GM19240 (cell line): Measurements from ENCODE around the gene RASGRF1.
"Not testable (repeated sequence)": the region's sequence is repeated elsewhere in the genome, so short reads cannot be mapped to it uniquely, and the experiment has no call there.

Experiments used
- DNase-seq: peaks from one replicate; pipeline ENCODE4 v3.0.0; 2011; ENCODE audit warnings: low spot score; ENCODE audit not compliant: insufficient read length

The RASGRF1 gene, protein sequence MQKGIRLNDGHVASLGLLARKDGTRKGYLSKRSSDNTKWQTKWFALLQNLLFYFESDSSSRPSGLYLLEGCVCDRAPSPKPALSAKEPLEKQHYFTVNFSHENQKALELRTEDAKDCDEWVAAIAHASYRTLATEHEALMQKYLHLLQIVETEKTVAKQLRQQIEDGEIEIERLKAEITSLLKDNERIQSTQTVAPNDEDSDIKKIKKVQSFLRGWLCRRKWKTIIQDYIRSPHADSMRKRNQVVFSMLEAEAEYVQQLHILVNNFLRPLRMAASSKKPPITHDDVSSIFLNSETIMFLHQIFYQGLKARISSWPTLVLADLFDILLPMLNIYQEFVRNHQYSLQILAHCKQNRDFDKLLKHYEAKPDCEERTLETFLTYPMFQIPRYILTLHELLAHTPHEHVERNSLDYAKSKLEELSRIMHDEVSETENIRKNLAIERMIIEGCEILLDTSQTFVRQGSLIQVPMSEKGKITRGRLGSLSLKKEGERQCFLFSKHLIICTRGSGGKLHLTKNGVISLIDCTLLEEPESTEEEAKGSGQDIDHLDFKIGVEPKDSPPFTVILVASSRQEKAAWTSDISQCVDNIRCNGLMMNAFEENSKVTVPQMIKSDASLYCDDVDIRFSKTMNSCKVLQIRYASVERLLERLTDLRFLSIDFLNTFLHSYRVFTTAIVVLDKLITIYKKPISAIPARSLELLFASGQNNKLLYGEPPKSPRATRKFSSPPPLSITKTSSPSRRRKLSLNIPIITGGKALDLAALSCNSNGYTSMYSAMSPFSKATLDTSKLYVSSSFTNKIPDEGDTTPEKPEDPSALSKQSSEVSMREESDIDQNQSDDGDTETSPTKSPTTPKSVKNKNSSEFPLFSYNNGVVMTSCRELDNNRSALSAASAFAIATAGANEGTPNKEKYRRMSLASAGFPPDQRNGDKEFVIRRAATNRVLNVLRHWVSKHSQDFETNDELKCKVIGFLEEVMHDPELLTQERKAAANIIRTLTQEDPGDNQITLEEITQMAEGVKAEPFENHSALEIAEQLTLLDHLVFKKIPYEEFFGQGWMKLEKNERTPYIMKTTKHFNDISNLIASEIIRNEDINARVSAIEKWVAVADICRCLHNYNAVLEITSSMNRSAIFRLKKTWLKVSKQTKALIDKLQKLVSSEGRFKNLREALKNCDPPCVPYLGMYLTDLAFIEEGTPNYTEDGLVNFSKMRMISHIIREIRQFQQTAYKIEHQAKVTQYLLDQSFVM (N-terminal part only)

DNA sequence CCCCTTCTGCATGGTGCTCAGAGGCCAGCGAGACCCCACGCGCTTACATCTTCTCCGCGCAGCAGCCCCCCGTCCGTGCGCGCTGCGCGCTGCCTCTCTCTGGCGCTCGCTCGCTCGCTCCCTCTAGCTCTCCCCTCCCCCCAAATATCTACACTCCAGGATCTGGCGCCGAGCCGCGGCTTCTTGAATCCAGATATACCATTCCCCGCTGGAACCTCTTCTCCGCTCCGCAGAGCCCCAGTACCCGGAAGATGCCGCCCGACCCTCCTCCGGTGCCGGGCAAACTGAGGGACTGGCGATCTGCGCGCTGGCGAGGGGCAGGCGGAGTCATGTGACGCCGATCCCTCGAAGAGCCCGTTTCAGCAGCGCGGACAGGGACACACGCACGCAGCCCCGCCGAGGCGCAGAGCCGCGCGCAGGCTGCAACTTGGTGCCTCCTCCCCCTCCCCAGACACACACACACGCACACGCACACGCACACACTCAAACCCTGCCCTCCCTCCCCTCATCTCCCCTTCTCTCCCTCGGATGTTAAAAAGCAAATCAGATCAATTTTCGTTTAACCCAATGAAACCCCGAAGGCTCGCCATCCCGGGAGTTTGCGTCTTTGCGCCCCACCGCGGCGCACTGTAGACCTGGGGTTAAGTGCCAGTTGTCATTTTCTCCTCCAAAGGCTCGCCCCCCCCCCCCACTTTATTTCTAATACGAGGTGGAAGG lies at the start of gene RASGRF1:
TSS of gene RASGRF1 (minus strand) at position 294 of the 717 bp plus-strand sequence. CDS start at position 12, 282 bp downstream.
- no peak for DNase-seq

DNA sequence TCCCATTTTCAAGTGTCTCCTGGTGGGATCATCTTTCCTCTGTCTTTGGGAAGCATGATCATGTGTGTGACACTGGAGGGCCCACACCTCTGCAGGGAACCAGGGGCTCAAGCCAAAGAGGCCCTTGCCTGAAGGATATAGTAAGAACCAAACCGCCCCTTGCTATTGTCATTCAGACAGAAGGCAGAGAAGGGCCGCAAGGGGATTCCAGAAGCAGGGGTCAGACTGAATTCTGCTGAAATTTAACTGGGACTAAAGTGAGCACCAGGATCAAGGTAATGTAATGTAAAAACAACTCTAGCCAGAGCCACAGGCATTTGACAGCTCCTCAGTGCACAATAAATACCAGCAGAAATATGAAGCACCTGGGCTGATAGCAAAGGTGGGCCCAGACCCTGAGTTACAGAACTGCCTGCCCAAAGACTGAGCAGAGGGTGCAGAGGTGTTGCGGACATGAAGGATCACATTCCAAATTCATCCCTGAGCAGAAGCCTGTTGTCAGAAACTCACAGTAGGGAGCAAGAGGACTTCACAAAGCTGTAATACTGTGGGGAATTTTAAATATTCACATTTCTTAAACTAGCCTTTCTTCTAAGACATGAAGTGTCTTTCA lies 46.0 kb upstream of the RASGRF1 start:
- no peak for DNase-seq

DNA sequence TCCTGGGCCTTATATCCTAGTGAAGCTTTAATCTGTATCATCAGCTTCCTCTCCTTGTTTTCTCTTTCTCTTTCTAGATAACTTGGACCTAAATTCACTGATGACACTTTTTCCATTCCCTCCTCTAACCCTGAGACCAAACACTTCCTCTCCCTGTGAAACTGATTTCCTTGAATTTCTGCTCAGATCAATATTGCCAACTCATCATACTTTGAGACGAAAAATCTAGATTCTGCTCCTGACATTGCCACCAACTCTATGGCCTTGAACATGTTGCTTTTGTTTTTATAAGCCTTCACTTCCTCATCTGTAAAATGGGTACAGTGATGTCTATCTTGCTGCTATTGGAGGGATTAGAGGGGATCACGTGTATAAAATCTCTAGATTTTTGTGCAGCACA lies 42.7 kb upstream of the RASGRF1 start:
- no peak for DNase-seq

DNA sequence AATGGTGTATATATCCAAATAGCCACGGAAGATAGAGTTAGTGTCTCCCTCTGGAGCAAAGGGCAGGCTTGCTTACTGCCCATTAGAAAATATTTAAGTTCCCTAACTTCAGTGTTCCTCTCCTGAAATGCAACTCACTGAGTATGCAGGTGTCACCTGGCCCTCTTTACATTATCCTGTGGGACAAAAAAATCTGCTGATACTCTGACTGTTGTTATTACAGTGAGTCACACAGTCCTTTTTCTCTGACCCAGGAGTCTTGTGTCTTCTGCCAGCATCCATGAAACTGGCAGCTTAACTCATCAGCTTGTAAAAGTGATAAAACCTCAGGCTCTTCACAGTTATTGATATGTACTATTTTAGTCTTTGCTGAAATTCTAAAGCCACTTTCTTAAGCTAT lies 42.2 kb upstream of the RASGRF1 start:
- DNase-seq: no peak

DNA sequence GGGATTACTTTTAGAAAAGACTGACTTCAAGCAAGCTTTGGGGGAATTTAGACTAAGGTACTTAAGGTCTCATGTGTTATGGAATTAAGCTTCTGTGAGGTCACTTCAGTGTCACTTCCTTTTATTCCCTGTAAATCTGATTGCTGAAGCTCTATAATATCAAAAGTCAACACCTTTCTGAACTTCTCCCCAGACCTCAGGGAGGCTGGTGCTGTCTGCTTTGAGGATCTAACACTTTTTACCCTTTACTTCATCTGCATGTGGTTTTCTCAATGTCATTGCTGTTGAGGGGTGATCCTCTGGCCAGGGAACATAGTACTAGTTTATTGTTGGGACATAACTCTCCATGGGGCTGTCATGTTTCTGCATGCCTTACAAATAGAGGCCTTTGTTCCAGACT lies 41.8 kb upstream of the RASGRF1 start:
- DNase-seq: no peak

DNA sequence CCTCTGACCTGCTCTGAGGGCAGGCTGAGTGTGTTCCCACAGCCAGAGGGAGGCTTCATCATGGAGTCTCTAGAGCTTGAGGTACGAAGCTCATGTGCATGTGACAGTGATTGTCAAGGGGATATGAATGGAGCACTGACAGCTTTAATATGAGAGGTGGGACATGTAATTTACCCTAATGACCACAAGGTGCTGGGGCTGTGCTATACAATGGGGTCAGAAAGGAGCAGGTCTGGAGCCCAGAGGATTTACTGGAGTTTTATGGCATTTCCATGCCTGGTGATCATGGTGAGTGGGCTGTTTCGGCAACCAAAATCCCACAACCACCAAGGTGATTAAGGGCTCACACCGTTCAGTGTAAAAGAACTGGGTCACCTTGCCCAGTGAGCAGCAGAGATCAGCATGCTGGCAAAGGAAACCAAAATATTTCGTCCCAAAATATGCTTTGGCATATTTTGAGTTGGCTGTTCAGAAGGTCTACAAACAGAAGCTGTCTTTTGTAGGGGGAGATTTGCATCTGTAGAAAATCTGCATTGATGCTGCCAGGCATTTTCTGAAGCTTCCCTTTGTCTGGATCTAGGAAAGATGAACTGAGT lies 40.1 kb upstream of the RASGRF1 start:
- no peak for DNase-seq

DNA sequence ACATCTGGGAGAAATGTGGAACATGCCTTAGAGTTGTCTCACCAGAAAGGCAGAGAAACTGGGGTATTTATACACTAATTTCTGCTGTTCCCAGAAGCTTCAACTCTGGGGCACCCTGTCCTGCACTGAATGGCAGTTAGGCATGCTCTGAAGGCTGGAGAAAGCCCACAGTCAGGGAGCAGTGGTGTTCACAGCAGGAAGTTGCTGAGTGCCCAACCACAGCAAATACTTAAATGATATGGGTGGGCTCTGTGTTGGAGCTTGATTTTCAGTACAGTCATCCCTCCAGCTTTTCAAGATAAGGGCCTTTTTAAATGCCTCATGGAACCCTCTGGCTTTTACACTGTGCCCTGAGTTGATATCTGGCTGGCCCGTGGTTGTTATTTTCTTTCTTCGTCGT lies 38.7 kb upstream of the RASGRF1 start:
- DNase-seq: no peak

DNA sequence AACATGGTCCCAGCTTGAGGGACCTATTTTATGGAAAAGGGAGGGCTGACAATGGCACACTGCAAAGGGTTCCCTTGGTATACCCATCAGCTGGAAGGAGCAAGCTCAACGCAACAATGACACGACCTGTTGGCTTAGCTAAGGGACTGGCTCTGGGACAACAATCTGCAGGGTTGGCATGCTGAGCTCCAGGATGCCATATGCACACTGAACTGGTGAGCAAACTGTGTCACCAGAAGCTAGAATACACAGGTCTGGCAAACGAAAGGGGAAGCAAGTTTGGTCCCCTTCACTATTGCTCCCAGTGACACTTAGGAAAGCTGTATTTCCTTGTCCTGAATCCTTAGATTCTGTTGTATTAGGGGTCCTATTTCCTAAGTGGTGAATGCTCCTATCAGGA lies 38.0 kb upstream of the RASGRF1 start:
- DNase-seq: no peak

DNA sequence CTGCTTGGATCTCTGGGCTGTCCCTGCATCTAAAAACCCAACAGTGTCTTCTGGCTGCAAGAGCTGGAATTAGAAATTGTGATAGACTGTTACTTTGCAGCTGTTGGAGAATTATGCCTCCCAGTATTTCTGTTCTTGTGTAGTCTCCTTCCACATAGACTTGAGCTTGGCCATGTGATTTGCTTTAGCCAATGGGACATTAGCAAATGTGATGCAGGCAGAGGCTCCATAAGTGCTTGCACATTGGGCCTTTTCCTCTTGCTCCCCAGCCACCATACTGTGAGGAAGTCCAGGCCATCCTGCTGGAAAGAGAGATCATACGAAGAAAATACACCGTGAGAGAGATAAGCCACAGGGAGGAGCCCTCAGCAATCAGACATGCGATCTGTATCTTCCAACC lies 33.8 kb upstream of the RASGRF1 start:
- DNase-seq: no peak

DNA sequence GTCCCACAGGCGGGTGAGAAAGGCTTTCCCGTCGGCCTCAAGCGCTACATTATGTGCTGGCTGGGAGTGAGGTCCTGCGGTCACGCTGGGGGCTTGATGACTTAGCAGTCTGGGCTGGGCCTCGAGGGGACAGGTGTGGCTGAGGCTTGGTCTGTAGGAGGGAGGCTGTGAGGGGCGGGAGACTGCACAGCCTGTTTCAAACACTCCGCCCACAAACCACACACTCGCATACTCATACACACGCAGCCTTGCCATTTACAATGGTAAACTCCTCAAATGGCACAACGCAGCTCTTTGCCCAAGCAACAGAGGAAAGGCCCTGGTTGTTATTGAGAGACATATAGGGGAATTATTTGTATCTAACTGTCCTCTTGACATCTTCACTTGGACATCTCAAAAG lies 32.4 kb upstream of the RASGRF1 start:
- no peak for DNase-seq

DNA sequence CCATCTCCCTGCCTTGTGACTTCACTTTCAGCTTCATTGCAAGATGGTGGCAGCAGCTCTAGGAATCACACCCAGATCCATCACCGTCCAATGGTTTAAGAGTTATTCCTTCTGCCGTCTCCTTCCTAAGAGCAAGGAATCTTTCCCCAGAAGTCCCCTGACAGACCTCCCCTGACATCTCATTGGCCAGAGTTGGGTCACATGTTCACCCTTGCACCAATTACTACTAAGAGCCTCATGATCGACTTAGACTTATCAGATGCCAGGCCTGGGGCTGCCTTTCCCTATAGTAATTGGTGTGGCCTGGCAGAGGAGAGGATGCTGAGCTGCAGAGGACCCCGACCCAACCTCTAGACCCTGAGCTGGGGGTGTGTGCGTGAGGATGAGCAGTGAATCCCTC lies 31.8 kb upstream of the RASGRF1 start:
- DNase-seq: no peak

DNA sequence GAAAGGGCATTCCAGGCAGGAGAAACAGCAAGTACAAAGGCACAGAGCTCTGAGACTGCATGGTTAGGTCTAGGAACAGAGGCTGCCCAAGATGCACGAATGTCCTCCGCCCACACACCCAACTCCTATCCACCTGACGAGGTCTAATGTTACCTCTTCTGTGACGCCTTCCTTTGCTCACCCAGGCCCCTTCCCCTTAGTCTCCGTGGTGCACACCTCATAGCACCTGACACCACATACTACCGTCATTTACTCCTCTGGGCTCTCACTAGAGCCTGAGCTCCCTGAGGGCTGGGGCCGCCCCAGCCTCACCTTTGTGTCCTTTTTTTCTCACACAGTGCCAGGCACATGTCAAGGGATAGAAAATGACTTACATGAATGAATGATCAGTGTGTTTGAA lies 31.0 kb upstream of the RASGRF1 start:
- no peak for DNase-seq

DNA sequence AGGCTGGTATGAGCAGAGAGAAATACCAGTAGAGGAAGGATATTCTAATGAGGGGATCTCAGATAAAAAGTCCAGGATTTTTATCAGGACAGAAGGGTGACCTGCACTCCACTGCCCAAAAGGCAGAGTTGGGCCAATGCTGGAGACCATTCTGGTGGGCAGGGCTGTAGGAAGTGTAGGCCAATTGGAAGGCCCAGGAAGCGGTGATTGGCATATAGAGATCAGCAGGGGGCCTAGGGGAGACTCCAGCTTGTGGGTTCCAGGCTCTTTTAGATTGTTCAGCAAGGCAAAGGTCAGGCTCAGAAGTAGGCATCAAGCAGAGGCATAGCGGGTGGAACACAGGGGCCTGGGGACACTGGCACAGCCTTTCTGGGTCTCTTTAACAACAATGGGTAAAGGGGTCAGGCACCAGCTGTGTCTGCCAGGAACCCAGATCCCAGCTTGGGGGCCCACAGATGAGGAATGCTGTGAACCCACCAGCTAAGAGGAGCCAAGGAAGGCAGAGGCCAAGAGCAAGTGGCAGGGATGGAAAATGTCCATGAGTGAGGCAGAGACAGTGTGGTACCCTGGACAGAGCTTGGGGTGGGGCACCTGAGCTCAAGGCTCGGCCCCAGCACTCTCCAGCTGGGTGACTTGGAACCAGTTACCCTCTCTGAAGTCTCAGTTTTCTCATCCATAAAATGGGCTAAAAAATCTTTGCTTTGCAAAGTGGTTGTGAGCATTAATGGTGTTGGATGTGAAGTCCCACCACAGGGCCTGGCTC lies 27.0 kb upstream of the RASGRF1 start:
- DNase-seq: no peak

DNA sequence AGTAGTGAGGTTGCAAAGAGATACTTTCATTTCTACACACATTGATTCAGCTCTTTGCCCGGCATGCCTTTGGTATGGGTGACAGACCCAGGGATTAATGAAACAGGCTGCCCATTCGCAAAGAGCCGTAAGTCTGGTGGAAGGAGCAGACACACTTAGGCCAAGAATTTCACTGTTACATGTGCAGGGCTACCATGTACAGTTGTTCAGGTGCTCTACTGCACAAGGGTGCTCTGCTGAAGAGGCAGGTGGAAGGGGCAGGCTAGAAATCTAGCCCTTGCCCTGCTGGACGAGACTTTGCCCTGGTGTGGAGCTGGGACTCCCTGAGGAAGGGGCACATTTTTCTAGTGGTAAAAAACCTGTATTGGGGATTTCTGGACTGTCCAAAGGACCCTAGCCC lies 26.2 kb upstream of the RASGRF1 start:
- no peak for DNase-seq

DNA sequence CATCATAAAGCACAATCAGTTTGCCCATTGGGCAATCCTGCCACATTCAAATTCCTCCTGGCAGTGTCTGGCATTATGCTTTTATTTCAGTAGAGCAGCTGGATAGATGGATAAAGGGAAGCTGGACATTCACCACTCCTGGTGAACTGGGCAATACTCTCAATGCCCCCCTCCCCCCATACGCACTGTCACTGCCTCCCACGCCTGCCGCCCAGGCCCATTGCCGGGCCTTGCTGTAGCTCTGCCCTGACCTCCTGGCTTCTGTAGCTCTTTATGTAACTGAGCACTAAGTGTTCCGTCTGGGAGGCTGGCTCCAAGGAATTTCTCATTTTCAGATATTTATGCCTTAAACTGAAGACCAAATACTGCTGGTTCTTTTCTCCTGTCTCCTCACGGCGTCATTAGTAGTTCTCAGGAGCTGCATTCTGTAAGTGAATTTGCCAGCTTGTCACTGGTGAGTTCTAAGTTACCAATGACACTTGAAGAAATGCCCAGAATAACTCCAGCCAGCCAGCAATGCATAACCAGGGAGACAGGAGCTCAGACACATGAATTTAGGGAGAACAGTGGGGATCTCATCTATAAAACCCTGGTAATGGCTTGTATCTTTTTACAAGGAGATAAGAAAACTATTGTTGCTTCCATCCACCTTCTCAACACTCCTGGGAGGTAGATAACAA lies 25.5 kb upstream of the RASGRF1 start:
- no peak for DNase-seq

DNA sequence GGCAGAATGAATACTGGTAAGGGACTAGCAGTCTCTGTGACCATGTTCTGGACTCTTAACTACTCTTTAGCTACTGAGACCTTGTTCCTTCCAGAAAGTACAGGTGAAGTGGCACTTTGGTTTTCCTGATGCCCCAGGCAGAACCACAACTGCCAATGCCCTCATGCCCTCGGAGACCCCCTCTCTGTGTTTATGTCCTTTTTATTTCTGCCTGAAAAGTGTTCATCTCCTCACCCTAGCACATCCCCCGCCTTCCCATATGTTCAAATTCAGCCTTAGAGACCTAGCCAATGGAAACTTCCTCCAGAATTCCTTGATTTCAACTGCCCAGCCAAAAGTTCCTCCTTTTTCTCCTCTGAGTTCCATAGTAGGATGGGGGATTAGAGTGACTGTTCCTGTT lies 23.3 kb upstream of the RASGRF1 start:
- DNase-seq: no peak

DNA sequence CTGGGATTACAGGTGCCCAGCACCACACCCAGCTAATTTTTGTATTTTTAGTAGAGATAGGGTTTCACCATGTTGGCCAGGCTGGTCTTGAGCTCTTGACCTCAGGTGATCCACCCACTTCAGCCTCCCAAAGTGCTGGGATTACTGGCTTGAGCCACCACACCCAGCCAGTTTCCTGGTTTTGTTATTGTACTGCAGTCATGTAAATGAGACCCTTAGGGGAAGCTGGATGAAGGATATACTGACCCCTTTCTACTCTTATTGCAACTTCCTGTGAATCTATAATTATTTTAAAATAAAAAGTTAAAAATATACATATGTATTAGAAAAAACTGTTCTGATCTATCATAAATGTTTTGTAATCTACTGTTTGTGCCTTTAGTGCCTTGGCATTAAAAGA lies 20.8 kb upstream of the RASGRF1 start:
- not testable (repeated sequence) for DNase-seq

DNA sequence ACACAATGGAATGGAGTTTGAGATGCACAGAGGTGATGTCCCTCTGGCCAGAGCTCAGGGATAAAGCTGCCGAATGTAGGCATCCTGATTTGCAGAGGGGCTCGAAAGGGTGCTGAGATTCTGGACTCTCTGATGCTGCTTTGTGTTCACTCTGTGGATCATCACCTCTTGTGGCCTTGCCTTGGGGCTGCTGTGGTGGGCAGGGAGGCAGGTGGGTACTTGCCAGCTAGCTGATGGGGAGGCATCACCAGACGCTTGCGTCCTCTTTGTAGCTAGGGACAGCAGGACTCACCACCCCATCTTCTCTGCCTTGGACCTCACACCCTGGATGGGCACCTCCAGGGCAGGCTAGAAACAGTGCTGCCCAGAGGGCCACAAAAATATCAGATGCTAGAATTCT lies 14.6 kb upstream of the RASGRF1 start:
- DNase-seq: no peak

DNA sequence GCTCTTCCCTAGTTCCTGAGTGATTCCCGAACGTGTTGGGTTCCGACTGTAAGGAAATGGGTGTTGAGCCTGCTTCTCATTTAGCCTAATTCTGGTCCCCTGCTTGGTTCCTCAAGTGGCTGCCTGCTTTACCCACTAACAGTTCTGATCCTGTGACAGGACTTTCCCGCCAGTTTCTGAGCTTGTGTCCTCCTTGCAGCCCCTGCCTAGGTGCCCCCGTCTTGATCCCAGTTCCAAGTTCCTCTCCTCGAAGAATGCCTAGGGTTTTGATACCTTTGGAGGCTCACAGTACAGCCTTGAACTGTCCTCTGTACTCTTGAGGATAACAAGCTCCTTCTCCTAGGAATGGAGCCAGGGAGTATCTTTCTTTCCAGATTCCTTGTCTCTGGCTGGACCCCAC lies 12.0 kb upstream of the RASGRF1 start:
- no peak for DNase-seq
